Endothelial cell of umbilical vein (primary cell): ENCODE results near the gene ADAM17.

Experiments used
- EZH2 ChIP-seq: IDR thresholded peaks from 2 replicates; pipeline ENCODE4 v1.6.1; 2012; ENCODE audit warnings: borderline replicate concordance, low read depth, mild to moderate bottlenecking, moderate library complexity, low read length, inconsistent platforms; ENCODE audit not compliant: severe bottlenecking
- FOS ChIP-seq: IDR thresholded peaks from 2 replicates; pipeline ENCODE4 v1.6.1; 2011; ENCODE audit warnings: mild to moderate bottlenecking, low read length, moderate library complexity, borderline replicate concordance; ENCODE audit not compliant: insufficient read depth
- GATA2 ChIP-seq: IDR thresholded peaks from 2 replicates; pipeline ENCODE4 v1.7.0; 2011; ENCODE audit warnings: low read depth, mild to moderate bottlenecking, moderate library complexity, mixed read lengths, low read length; ENCODE audit not compliant: insufficient read length, insufficient read depth
- JUN ChIP-seq: IDR thresholded peaks from 2 replicates; pipeline ENCODE4 v1.6.1; 2011; ENCODE audit warnings: borderline replicate concordance, low read depth; ENCODE audit not compliant: insufficient read length, insufficient read depth
- MYC ChIP-seq: IDR thresholded peaks from one replicate; pipeline ENCODE4 v1.6.1; 2011; ENCODE audit warnings: mild to moderate bottlenecking, low read depth, low read length
- POLR2A ChIP-seq: IDR thresholded peaks from 2 replicates; pipeline ENCODE4 v1.6.1; 2012; ENCODE audit warnings: low read depth, mild to moderate bottlenecking, control low read depth, low read length
- POLR2AphosphoS5 ChIP-seq: IDR thresholded peaks from 2 replicates; pipeline ENCODE4 v1.6.1; 2012; ENCODE audit warnings: low read depth, mild to moderate bottlenecking, control low read depth, low read length, moderate library complexity; ENCODE audit not compliant: insufficient read depth
- TF ChIP-seq, protein P1 (sequence below), 2 donors: IDR thresholded peaks; 1 replicate in 1 of 2; 2 replicates in 1 of 2; pipeline ENCODE4 v1.5.1; 2011; ENCODE audit warnings: low read length in 2 of 2, mild to moderate bottlenecking in 2 of 2, moderate library complexity in 2 of 2, control low read depth in 1 of 2, inconsistent platforms in 1 of 2, low read depth in 1 of 2; ENCODE audit not compliant: insufficient read depth in 1 of 2; ENCODE audit errors: extremely low read depth in 1 of 2
- TF ChIP-seq, protein P2 (sequence below): IDR thresholded peaks from 2 replicates; pipeline ENCODE4 v1.6.1; 2011; ENCODE audit not compliant: insufficient read depth, insufficient read length

DNA sequence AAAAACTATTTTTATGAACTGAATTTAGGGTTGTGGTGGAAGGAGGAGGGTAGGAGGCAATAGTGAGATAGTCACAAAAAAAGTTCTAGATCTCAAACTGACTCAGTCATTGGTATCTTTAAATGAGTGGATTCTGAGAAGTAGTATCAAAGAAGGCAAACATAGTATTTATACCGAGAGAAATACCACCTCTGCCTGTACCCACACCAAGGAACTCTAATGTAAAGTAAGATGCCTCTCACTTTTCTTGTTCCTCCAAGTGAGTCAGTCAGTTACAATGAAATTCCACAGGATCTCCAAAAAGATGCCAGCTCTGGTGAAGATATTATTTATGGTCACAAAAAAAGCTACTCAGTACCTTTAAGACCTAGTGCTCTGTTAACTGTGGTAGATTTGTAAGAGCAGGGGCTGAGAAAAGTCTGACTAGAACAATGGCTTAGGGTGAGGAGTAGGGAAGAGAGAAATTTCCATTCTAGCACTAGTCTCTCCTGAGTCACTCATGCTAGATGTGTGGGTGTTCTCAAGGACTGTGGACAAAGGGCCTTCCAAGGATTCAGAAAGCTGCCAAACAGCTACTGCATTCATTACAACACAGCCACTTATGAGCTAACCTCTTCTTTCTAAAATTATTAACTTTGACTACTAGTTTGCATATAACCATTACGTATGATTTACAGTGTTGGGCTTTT lies 38.9 kb upstream of the ADAM17 start:
- TF ChIP-seq, protein P1, sequence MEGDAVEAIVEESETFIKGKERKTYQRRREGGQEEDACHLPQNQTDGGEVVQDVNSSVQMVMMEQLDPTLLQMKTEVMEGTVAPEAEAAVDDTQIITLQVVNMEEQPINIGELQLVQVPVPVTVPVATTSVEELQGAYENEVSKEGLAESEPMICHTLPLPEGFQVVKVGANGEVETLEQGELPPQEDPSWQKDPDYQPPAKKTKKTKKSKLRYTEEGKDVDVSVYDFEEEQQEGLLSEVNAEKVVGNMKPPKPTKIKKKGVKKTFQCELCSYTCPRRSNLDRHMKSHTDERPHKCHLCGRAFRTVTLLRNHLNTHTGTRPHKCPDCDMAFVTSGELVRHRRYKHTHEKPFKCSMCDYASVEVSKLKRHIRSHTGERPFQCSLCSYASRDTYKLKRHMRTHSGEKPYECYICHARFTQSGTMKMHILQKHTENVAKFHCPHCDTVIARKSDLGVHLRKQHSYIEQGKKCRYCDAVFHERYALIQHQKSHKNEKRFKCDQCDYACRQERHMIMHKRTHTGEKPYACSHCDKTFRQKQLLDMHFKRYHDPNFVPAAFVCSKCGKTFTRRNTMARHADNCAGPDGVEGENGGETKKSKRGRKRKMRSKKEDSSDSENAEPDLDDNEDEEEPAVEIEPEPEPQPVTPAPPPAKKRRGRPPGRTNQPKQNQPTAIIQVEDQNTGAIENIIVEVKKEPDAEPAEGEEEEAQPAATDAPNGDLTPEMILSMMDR (IDR thresholded peaks at IDR 0.05; ENCODE audit: extremely low read depth in 1 of 2, insufficient read depth in 1 of 2, low read depth in 1 of 2, low read length in 2 of 2), result no peak
- no peak for TF ChIP-seq FOS
- no peak for TF ChIP-seq MYC
- TF ChIP-seq, protein P2, sequence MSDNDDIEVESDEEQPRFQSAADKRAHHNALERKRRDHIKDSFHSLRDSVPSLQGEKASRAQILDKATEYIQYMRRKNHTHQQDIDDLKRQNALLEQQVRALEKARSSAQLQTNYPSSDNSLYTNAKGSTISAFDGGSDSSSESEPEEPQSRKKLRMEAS, result no peak
- TF ChIP-seq POLR2AphosphoS5, result no peak
- no peak for TF ChIP-seq POLR2A
- no peak for TF ChIP-seq JUN
- TF ChIP-seq EZH2, result no peak
- no peak for TF ChIP-seq GATA2
